Right renal cortex interstitium (tissue), 3 donors: ENCODE measurements around the gene GAD2. TPM values are rescaled to one million over a fixed set of nuclear protein-coding genes. Genes with fewer than 3 reads are reported as not detected.

Experiments used
- DNase-seq, 3 donors: peaks; one replicate each; pipeline ENCODE4 v3.0.0-alpha.2; 2013; ENCODE audit warnings: low read depth in 3 of 3, low spot score in 2 of 3
- polyA plus RNA-seq, 3 donors: library from polyadenylated mRNA; unstranded; fragments of 120-200 nt; gene quantifications; one replicate each; pipeline ENCODE4 v1.2.1, GENCODE V29; 2013; ENCODE audit not compliant: insufficient read length in 3 of 3

The GAD2 gene
- 1 to 10 TPM; 1.2 to 2.8 (median 1.6) TPM for polyA plus RNA-seq

DNA sequence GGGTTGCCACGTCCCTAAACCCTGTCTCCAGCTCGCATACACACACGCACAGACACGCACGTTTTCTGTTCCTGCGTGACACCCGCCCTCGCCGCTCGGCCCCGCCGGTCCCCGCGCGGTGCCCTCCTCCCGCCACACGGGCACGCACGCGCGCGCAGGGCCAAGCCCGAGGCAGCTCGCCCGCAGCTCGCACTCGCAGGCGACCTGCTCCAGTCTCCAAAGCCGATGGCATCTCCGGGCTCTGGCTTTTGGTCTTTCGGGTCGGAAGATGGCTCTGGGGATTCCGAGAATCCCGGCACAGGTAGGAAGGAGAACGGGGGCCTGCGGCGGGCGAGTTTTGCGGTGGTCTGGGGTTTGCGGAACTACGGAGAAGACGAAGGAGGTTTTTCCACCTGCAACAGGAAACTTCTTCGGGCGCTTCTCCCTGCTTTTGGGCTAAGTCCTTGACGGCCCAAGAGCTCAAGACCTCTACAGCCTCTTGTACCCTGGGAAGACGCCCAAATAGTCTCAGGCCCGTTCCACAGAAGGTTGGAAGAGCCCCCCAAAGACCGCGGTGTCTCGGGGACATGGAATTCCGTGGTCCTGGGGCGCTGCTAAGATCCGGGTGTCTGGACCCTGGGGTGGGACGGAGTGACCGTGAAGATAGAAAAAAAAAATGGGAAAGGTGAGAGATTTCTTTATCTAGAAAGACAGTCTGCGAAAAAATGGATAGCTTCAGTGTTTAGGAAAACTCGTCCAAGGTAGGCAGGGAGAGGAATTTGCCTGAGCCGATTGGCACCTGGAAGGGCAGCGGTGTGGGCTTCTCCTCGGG lies at the start of gene GAD2:
GAD2 (plus strand) TSS at position 190 of the 811 bp plus-strand sequence; CDS start at position 226, 36 bp downstream.
- no peak for DNase-seq

GRCh38 chr10:26169466-26169865 lies 47.1 kb upstream of the GAD2 start:
- DNase-seq = no peak

- no peak for DNase-seq
Observed at GRCh38 chr10:26172131-26172530, 44.4 kb upstream of the GAD2 start.

- no peak for DNase-seq
Observed at GRCh38 chr10:26173837-26174236, 42.7 kb upstream of the GAD2 start.

DNA sequence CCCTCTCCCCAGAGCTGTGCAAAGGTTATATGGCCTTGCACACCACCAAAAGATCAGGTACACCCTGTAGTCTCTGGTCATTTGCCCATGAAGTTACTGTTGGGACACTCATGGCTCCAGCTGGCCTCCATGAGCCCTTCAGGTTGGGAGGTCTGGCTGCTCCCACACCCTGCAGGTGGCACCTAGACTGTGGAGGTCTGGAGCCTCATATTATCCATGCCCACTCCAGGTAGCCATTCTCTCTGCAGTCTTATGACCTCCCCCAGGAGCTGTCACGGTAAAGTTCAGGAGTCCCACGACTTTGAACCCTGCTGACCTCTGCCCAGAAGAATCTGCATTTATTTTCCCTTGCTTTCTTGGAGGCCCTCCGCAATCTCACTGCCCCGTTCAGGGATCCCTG lies 39.2 kb upstream of the GAD2 start:
- DNase-seq = no peak

GRCh38 chr10:26194275-26194674 lies 22.3 kb upstream of the GAD2 start:
- DNase-seq = no peak

DNA sequence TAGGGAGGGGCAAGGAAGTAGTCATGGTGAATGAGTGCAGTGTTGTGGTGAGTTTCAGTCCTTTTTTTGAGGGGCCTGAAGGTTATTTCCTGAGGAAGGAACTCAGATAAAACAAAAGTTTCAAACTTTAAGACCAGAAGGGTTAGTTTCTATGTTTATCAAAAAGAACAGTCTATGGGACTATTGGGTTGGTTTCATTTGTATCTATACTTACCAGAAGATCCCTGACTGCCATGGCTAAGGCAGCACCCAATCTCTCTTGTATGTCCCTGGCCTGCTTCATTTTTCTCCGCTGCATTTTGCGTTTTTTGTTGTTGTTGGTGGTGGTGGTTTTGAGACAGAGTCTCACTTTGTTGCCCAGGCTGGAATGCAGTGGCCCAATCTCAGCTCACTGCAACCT lies 19.3 kb upstream of the GAD2 start:
- DNase-seq = no peak

DNA sequence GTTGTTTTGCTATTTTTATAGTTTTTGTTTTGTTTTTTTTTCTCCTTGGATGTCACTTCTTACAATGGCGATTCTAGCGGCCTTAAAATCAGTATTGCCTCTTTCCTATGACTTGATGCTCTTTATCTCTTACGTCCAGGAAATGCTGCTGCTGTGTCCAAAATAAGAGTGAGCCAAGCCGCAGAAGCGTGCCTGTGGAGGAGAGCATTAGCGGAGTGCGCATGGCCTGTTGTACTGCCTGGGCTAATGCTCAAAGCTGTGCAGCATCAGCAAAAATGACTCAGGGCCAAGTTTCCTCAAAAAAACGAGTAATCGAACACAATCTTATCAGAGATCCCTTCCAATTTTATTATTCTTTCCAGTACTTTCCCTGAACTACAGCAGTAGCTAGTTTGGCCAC lies 18.5 kb upstream of the GAD2 start:
- no peak for DNase-seq

DNA sequence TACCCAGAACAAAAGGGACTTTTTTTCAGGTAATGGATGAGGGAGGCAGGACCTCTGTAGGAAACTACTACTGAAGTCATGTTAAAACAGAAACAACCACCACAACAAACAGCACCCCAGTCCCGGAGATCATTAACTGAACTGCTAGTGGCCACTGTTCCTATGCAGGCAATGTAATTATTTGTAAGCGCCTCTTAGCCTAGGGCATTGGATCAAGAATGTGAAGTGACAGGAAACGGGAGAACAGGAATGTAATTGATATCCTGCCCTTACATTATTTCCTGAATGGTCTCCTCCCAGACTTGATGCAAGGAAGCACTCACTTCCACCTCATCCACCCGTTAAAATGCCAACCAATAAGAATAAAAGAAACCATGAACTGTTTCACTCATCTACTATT lies 16.7 kb upstream of the GAD2 start:
- no peak for DNase-seq

DNA sequence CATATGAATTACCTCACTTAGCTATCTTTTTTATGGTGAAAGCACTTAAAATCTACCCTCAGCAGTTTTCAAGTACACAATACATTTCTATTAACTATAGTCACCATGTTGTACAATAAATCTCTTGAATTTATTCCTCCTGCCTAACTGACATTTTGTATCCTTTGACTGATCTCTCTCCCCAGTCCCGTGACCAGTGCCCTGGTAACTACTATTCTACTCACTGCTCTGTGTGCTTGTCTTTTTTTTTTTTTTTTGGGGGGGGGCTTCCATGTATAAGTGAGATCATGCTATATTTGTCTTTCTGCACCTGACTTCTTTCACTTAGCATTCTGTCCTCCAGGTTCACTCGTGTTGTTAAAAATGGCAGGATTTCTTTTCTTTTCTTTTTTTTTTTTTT lies 11.4 kb upstream of the GAD2 start:
- no peak for DNase-seq

DNA sequence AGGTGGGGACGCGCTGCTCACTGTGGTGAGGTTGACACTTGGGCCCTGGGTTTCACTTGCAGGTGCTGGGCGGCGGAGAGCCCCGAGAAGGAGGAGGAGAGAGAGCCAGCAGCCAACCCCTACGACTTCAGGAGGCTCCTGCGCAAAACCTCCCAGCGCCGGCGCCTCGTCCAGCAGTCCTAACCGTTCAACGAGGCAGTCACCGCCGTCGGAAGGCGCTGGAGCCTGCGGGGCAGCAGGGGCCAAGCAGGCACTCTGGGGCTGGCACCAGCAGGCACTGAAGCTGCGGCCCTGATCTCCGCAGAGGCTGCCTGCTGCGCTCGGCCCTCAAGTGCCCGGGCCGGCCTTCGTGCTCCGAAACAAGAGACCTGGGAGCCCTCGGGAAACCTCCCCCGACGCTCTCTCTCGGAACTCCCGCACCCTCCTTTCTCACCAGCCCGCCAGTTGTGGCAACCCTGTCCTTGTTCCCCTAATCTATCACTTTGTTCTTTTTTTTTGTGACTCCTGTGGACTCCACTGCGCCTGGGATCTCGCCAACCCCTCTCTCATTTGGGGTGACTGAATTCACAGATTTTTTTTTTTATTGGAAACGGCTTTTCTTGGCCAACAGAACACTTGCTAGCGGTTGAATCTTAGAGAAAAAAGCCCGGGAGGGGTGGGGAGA lies 4.7 kb upstream of the GAD2 start:
- no peak for DNase-seq

DNA sequence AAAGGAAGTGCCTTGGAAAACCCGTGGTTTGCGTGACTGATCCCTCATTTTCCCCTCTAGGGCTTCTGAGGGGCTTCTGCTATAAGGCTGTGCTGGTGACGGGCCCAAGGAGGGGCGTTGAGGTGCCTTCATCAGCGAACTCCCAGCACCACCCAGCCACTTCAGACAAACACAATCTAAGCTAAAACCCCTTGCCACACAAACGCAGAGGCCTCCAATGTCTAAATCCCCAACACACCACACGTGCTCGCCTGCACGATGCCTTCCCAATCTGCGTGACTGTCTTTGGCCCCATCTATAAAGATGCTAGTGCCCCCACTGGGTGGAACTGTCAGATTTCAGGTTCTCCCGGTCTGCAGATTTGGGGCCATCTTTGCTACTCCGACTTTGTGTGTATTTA lies 4.1 kb upstream of the GAD2 start:
- no peak for DNase-seq

GRCh38 chr10:26213157-26213800 lies 3.3 kb upstream of the GAD2 start:
- no peak for DNase-seq

- no peak for DNase-seq
Observed at GRCh38 chr10:26214004-26214403, 2.6 kb upstream of the GAD2 start.

- DNase-seq = no peak
Observed at GRCh38 chr10:26214551-26215395, 1.8 kb upstream of the GAD2 start.

GRCh38 chr10:26215396-26215934 lies 1.1 kb upstream of the GAD2 start:
- DNase-seq = no peak

- DNase-seq = no peak
Observed at GRCh38 chr10:26215935-26216584, 514 bp upstream of the GAD2 start.

- no peak for DNase-seq
Observed at GRCh38 chr10:26217396-26218086, 967 bp downstream of the GAD2 start.

GRCh38 chr10:26219676-26220075 lies 3.1 kb downstream of the GAD2 start:
- DNase-seq = no peak
